ENCODE data around the gene PLAAT4. TPM values are rescaled to one million over a fixed set of nuclear protein-coding genes. Genes with fewer than 3 reads are reported as not detected.

The PLAAT4 gene
- 150 TPM for total RNA-seq
- long read RNA-seq, transcript RARRES3-201 (4 exons, 749 nt) = major isoform, 27 of 35 reads
- long read RNA-seq, partial matches to known transcripts = 5 of 35 reads
- long read RNA-seq, other reads (novel, unspliced or antisense) = 2 of 35 reads

- peak within 1 kb of the TSS; percentile 65 for H3K4me3 ChIP-seq
- TF ChIP-seq CTCF (IDR thresholded peaks at IDR 0.05) = no peak
- intact Hi-C loops (cut with DNase I) = no loop called here
- no peaks in the 10 kb centered on the region for H3K27me3 ChIP-seq (ENCODE audit: low read depth)
- peak within 1 kb of the TSS; percentile 88 for H3K27ac ChIP-seq
- no peak for DNase-seq
- peaks cover 10% of the 10 kb centered on the region for H3K36me3 ChIP-seq
- peak; percentile 66 to 77 for ATAC-seq
- H3K4me1 ChIP-seq = peaks cover 55% of the 10 kb centered on the region
- H3K9me3 ChIP-seq = no peaks in the 10 kb centered on the region
Observed at GRCh38 chr11:63536669-63537292, at the start of gene PLAAT4. PLAAT4 (plus strand) TSS chr11:63536808; CDS start chr11:63536869, 61 bp downstream.

- TF ChIP-seq CTCF (IDR thresholded peaks at IDR 0.05) = no peak
- Histone ChIP-seq H3K27ac (no peak overlapping the region), H3K27me3 (ENCODE audit: low read depth) (no peaks in the 10 kb centered on the region), H3K4me3 (no peak overlapping the region), H3K9me3 (peaks cover 13% of the 10 kb centered on the region), H3K36me3 (no peaks in the 10 kb centered on the region), H3K4me1 (peaks cover 30% of the 10 kb centered on the region)
- intact Hi-C loops (cut with DNase I) = loop anchor here (10.0 kb wide), 1 partner anchor 146 kb away; no protein-coding TSS in a partner anchor
- DNase-seq = no peak
- no peak for ATAC-seq
Observed at GRCh38 chr11:63488789-63489188, 47.8 kb upstream of the PLAAT4 start.

GRCh38 chr11:63489879-63490278 lies 46.7 kb upstream of the PLAAT4 start:
- DNase-seq (no peak), ATAC-seq (no peak)
- Histone ChIP-seq H3K4me1 (peaks cover 30% of the 10 kb centered on the region), H3K36me3 (no peaks in the 10 kb centered on the region), H3K27ac (no peak overlapping the region), H3K27me3 (ENCODE audit: low read depth) (no peaks in the 10 kb centered on the region), H3K4me3 (no peak overlapping the region), H3K9me3 (peaks cover 8% of the 10 kb centered on the region)
- intact Hi-C loops (cut with DNase I) = loop anchor here (10.0 kb wide), 1 partner anchor 145 kb away; no protein-coding TSS in a partner anchor
- TF ChIP-seq CTCF (IDR thresholded peaks at IDR 0.05) = no peak

GRCh38 chr11:63490551-63491239 lies 45.9 kb upstream of the PLAAT4 start, which contains the start of gene PLAAT5:
PLAAT5 (minus strand) TSS chr11:63491167; CDS start chr11:63491034, 133 bp downstream.
- Histone ChIP-seq H3K27me3 (ENCODE audit: low read depth) (no peaks in the 10 kb centered on the region), H3K4me1 (peaks cover 30% of the 10 kb centered on the region), H3K36me3 (no peaks in the 10 kb centered on the region), H3K27ac (peak within 1 kb of the TSS; percentile 59), H3K4me3 (peak within 1 kb of the TSS; percentile 56), H3K9me3 (peaks cover 2% of the 10 kb centered on the region)
- DNase-seq = peak; percentile 64
- intact Hi-C loops (cut with DNase I) = no loop called here
- no peak for TF ChIP-seq CTCF (IDR thresholded peaks at IDR 0.05)
- peak; percentile 88 to 91 for ATAC-seq

- DNase-seq (no peak), ATAC-seq (peak in 1 of 2 donors; percentile 13)
- no peaks in the 10 kb centered on the region for H3K9me3 ChIP-seq
- no peak for TF ChIP-seq CTCF (IDR thresholded peaks at IDR 0.05)
- H3K27ac ChIP-seq = peak overlapping the region; percentile 59
- peaks cover 30% of the 10 kb centered on the region for H3K4me1 ChIP-seq
- intact Hi-C loops (cut with DNase I) = no loop called here
- H3K36me3 ChIP-seq = no peaks in the 10 kb centered on the region
- peak overlapping the region; percentile 56 for H3K4me3 ChIP-seq
- H3K27me3 ChIP-seq (ENCODE audit: low read depth) = no peaks in the 10 kb centered on the region
Observed at GRCh38 chr11:63491240-63491587, 45.4 kb upstream of the PLAAT4 start.
